H1 (cell line): ENCODE data around the gene HEXIM1. TPM values are rescaled to one million over a fixed set of nuclear protein-coding genes. Genes with fewer than 3 reads are reported as not detected.

Experiments
- CTCF ChIA-PET: fragments of 300-600 bp; sonication (Branson Sonifier 250); formaldehyde crosslinking; loops from one replicate; lab custom pipeline; 2021; ENCODE audit not compliant: partially characterized antibody; lab: Charles Lee
- POLR2A ChIA-PET: fragments of 300-600 bp; sonication (Branson Sonifier 250); formaldehyde crosslinking; loops from one replicate; lab custom pipeline; 2021; ENCODE audit warnings: inconsistent platforms; ENCODE audit not compliant: partially characterized antibody; lab: Charles Lee
- DNase-seq, 2 experiments: peaks; one replicate each; pipeline versions ENCODE4 v3.0.0 to v3.0.0-alpha.2; 2010 to 2022; ENCODE audit warnings: low spot score in 2 of 2, low read depth in 1 of 2, mixed read lengths in 1 of 2
- FAIRE-seq: peaks from 2 replicates; lab custom pipeline; 2011; peaks lifted over from hg19 to GRCh38; lab: Jason Lieb, UNC
- H2AFZ ChIP-seq: 2 replicates; pipeline ENCODE4 v1.8.1; 2012; ENCODE audit warnings: low read length, inconsistent platforms
- H2AK5ac ChIP-seq: 2 replicates; pipeline ENCODE4 v1.6.1; 2013; ENCODE audit warnings: low read depth, low read length
- H2BK120ac ChIP-seq: replicated peaks from 2 replicates; pipeline ENCODE3; 2013; ENCODE audit warnings: low read depth, low read length, inconsistent platforms
- H2BK12ac ChIP-seq: 2 replicates; pipeline ENCODE4 v1.6.1; 2013; ENCODE audit warnings: low read depth, low read length
- H2BK15ac ChIP-seq: 2 replicates; pipeline ENCODE4 v1.6.1; 2013; ENCODE audit warnings: low read length
- H2BK20ac ChIP-seq: 2 replicates; pipeline ENCODE4 v1.6.1; 2013; ENCODE audit warnings: low read length
- H2BK5ac ChIP-seq: 2 replicates; pipeline ENCODE4 v1.6.1; 2013; ENCODE audit warnings: low read depth, low read length
- H3K14ac ChIP-seq: 2 replicates; pipeline ENCODE4 v1.6.1; 2013; ENCODE audit warnings: inconsistent platforms; ENCODE audit not compliant: insufficient read length
- H3K18ac ChIP-seq: 2 replicates; pipeline ENCODE4 v1.6.1; 2013; ENCODE audit warnings: low read length; ENCODE audit errors: extremely low read depth
- H3K23ac ChIP-seq: 2 replicates; pipeline ENCODE4 v1.6.1; 2013; ENCODE audit warnings: inconsistent platforms; ENCODE audit not compliant: insufficient read length
- H3K23me2 ChIP-seq: 2 replicates; pipeline ENCODE4 v1.6.1; 2013; ENCODE audit warnings: low read depth, low read length
- H3K27ac ChIP-seq: 2 replicates; pipeline ENCODE4 v1.6.1; 2011; ENCODE audit warnings: low read depth, low read length, inconsistent platforms
- H3K27me3 ChIP-seq, 4 experiments: replicated peaks in 1 of 4; 1 replicate in 1 of 4; 2 replicates in 3 of 4; pipeline versions ENCODE4 v1.6.1 to v1.8.1; 2011 to 2013; ENCODE audit warnings: low read length in 3 of 4, mild to moderate bottlenecking in 3 of 4, inconsistent platforms in 2 of 4, mixed read lengths in 2 of 4, moderate library complexity in 1 of 4; ENCODE audit not compliant: control insufficient read depth in 3 of 4, insufficient read depth in 3 of 4; ENCODE audit errors: extremely low read depth in 1 of 4
- H3K36me3 ChIP-seq, 4 experiments: 2 replicates each; pipeline versions ENCODE4 v1.6.1 to v1.8.1; 2011 to 2013; ENCODE audit warnings: mild to moderate bottlenecking in 4 of 4, low read length in 3 of 4, moderate library complexity in 2 of 4, control low read depth in 1 of 4, inconsistent platforms in 1 of 4; ENCODE audit not compliant: insufficient read depth in 4 of 4, control insufficient read depth in 2 of 4
- H3K4ac ChIP-seq: replicated peaks from 2 replicates; pipeline ENCODE3; 2013; ENCODE audit warnings: low read length, low read depth, mixed read lengths, inconsistent platforms; ENCODE audit not compliant: insufficient read length
- H3K4me1 ChIP-seq, 4 experiments: replicated peaks in 1 of 4; 1 replicate in 1 of 4; 2 replicates in 3 of 4; pipeline versions ENCODE4 v1.6.1 to v1.8.1; 2011 to 2013; ENCODE audit warnings: low read length in 3 of 4, inconsistent platforms in 2 of 4, mixed read lengths in 1 of 4; ENCODE audit not compliant: insufficient read depth in 4 of 4, control insufficient read depth in 3 of 4
- H3K4me2 ChIP-seq, 2 experiments: 2 replicates each; pipeline versions ENCODE4 v1.6.1 to v1.8.1; 2011 to 2013; ENCODE audit warnings: low read depth in 2 of 2, low read length in 2 of 2, control low read depth in 1 of 2, inconsistent platforms in 1 of 2, mild to moderate bottlenecking in 1 of 2; ENCODE audit not compliant: insufficient read depth in 1 of 2
- H3K4me3 ChIP-seq, 4 experiments: fragments of 200-600, 300-600 bp in 1 of 4; sonication (generic), shearing (Covaris generic), sonication (Bioruptor Twin) in 1 of 4; 2 replicates each; pipeline versions ENCODE4 v1.5.1 to v1.8.1; 2011 to 2016; ENCODE audit warnings: low read length in 4 of 4, low read depth in 3 of 4, control low read depth in 2 of 4, inconsistent platforms in 2 of 4, mild to moderate bottlenecking in 2 of 4, mixed read lengths in 1 of 4, moderate library complexity in 1 of 4; ENCODE audit not compliant: insufficient read depth in 2 of 4; ENCODE audit errors: extremely low read depth in 1 of 4
- H3K56ac ChIP-seq: replicated peaks from 2 replicates; pipeline ENCODE3; 2013; ENCODE audit warnings: low read depth, mild to moderate bottlenecking, mixed read lengths, low read length, inconsistent platforms; ENCODE audit not compliant: insufficient read length
- H3K79me1 ChIP-seq: 2 replicates; pipeline ENCODE4 v1.6.1; 2013; ENCODE audit warnings: low read depth, low read length, control low read depth
- H3K79me2 ChIP-seq, 2 experiments: 2 replicates each; pipeline versions ENCODE4 v1.6.1 to v1.8.1; 2012 to 2013; ENCODE audit warnings: low read length in 2 of 2, mild to moderate bottlenecking in 2 of 2, inconsistent platforms in 1 of 2; ENCODE audit not compliant: insufficient read depth in 2 of 2, control insufficient read depth in 1 of 2
- H3K9ac ChIP-seq, 4 experiments: replicated peaks in 1 of 4; 1 replicate in 1 of 4; 2 replicates in 3 of 4; pipeline versions ENCODE4 v1.6.1 to v1.8.1; 2011 to 2013; ENCODE audit warnings: low read depth in 3 of 4, low read length in 3 of 4, control low read depth in 2 of 4, mild to moderate bottlenecking in 2 of 4, moderate library complexity in 2 of 4, inconsistent platforms in 1 of 4; ENCODE audit errors: extremely low read depth in 1 of 4
- H3K9me3 ChIP-seq, 2 experiments: 2 replicates each; pipeline versions ENCODE4 v1.6.1 to v1.8.1; 2012 to 2013; ENCODE audit warnings: mild to moderate bottlenecking in 2 of 2, moderate library complexity in 2 of 2, control low read depth in 1 of 2, inconsistent platforms in 1 of 2, low read depth in 1 of 2, low read length in 1 of 2, mixed read lengths in 1 of 2; ENCODE audit not compliant: insufficient read depth in 2 of 2
- H4K20me1 ChIP-seq, 2 experiments: replicated peaks in 1 of 2; 2 replicates each; pipeline versions ENCODE3 to v1.8.1; 2011 to 2013; ENCODE audit warnings: inconsistent platforms in 2 of 2, low read length in 2 of 2, mild to moderate bottlenecking in 1 of 2; ENCODE audit not compliant: insufficient read depth in 2 of 2, control insufficient read depth in 1 of 2
- H4K5ac ChIP-seq: 2 replicates; pipeline ENCODE4 v1.6.1; 2013; ENCODE audit warnings: low read length, low read depth, mixed read lengths, inconsistent platforms; ENCODE audit not compliant: insufficient read length
- H4K8ac ChIP-seq: 2 replicates; pipeline ENCODE4 v1.8.0; 2013; ENCODE audit warnings: mild to moderate bottlenecking, moderate library complexity, low read length, inconsistent platforms; ENCODE audit not compliant: insufficient read depth; ENCODE audit errors: extremely low read depth
- H4K91ac ChIP-seq: replicated peaks from 2 replicates; pipeline ENCODE3; 2013; ENCODE audit warnings: low read length, mixed read lengths, inconsistent platforms; ENCODE audit not compliant: insufficient read length
- CREB1 ChIP-seq: IDR thresholded peaks from 2 replicates; pipeline ENCODE4 v1.6.1; 2012; ENCODE audit warnings: inconsistent platforms
- GTF2F1 ChIP-seq: IDR thresholded peaks from 2 replicates; pipeline ENCODE4 v1.6.1; 2012; ENCODE audit warnings: low read depth, low read length, improper control_type of control experiment, borderline replicate concordance
- HDAC2 ChIP-seq, 2 experiments: fragments of 300-600 bp in 1 of 2; sonication (generic) in 1 of 2; IDR thresholded peaks; 2 replicates each; pipeline ENCODE4 v1.6.1; 2011 to 2012; ENCODE audit warnings: low read depth in 2 of 2, low read length in 2 of 2, mild to moderate bottlenecking in 2 of 2, moderate library complexity in 2 of 2, borderline replicate concordance in 1 of 2, inconsistent platforms in 1 of 2
- JUND ChIP-seq: IDR thresholded peaks from 2 replicates; pipeline ENCODE4 v1.6.1; 2011; ENCODE audit warnings: mild to moderate bottlenecking, improper control_type of control experiment, low read length
- KDM4A ChIP-seq: IDR thresholded peaks from one replicate; pipeline ENCODE4 v1.7.1; 2012; ENCODE audit warnings: low read depth, mild to moderate bottlenecking, moderate library complexity, low read length, inconsistent platforms; ENCODE audit not compliant: severe bottlenecking
- NANOG ChIP-seq: IDR thresholded peaks from 2 replicates; pipeline ENCODE4 v1.6.1; 2011; ENCODE audit warnings: low read length, low read depth, mild to moderate bottlenecking, inconsistent platforms; ENCODE audit not compliant: insufficient read depth, poor library complexity, severe bottlenecking
- POLR2A ChIP-seq, 2 experiments: IDR thresholded peaks; 1 replicate in 1 of 2; 2 replicates in 1 of 2; pipeline ENCODE4 v1.6.1; 2011; ENCODE audit warnings: low read depth in 2 of 2, low read length in 2 of 2, mild to moderate bottlenecking in 2 of 2; ENCODE audit errors: control extremely low read depth in 1 of 2
- POU5F1 ChIP-seq: IDR thresholded peaks from 2 replicates; pipeline ENCODE4 v1.6.1; 2011; ENCODE audit warnings: low read depth, mild to moderate bottlenecking, low read length, moderate library complexity
- RBBP5 ChIP-seq: IDR thresholded peaks from 2 replicates; pipeline ENCODE4 v1.7.1; 2012; ENCODE audit warnings: low read depth, mild to moderate bottlenecking, inconsistent platforms, low read length, moderate library complexity, borderline replicate concordance
- SP2 ChIP-seq: IDR thresholded peaks from 2 replicates; pipeline ENCODE4 v1.6.1; 2012; ENCODE audit warnings: mild to moderate bottlenecking, low read length, inconsistent platforms
- SP4 ChIP-seq: IDR thresholded peaks from 2 replicates; pipeline ENCODE4 v1.6.1; 2012; ENCODE audit warnings: low read length, inconsistent platforms
- SUZ12 ChIP-seq: fragments of 200-600 bp; sonication (generic); IDR thresholded peaks from 2 replicates; pipeline ENCODE4 v1.6.1; 2012; ENCODE audit warnings: mild to moderate bottlenecking, inconsistent platforms, low read length, moderate library complexity, mixed read lengths
- WGBS, 2 experiments: shearing (Covaris generic) in 1 of 2; methylation state at CpG; one replicate each; pipeline versions ENCODE4 v1.1.6 to v1.1.7; 2013 to 2015; ENCODE audit warnings: low lambda C conversion rate in 2 of 2, mixed read lengths in 2 of 2, inconsistent platforms in 1 of 2, low coverage in 1 of 2, missing lambda C conversion rate in 1 of 2; ENCODE audit not compliant: insufficient replicate concordance in 2 of 2, insufficient coverage in 1 of 2, insufficient read length in 1 of 2; ENCODE audit errors: extremely low coverage in 1 of 2, missing lambda C conversion rate in 1 of 2; 5-methylcytosine and 5-hydroxymethylcytosine counted together
- polyA plus RNA-seq, 7 experiments: library from polyadenylated mRNA; depleted of rRNA in 3 of 7; stranded (reverse) in 5 of 7; unstranded in 2 of 7; fragments of >200 nt in 5 of 7; fragments of 200-250 nt in 2 of 7; gene quantifications; 1 replicate in 5 of 7; 2 replicates in 1 of 7; 4 replicates in 1 of 7; pipeline versions ENCODE4 v1.2.1 to v1.2.3, GENCODE V29; 2011 to 2013; ENCODE audit warnings: missing spikeins in 2 of 7, mixed read lengths in 2 of 7
- total RNA-seq: library from RNA; stranded (reverse); fragmentation: NEBNext Ultra II Directional; extraction: Animal tissue kit (Norgen Biotek cat#: 25700); gene quantifications from 2 replicates; pipeline ENCODE4 v1.2.1, GENCODE V29; 2021

HEXIM1 gene
- total and polyA plus RNA-seq, 2 of the 8 experiments (the other 6 are each of a cell fraction or from before 2014, with no cell fraction given) = 9.1 to 38.3 TPM

DNA sequence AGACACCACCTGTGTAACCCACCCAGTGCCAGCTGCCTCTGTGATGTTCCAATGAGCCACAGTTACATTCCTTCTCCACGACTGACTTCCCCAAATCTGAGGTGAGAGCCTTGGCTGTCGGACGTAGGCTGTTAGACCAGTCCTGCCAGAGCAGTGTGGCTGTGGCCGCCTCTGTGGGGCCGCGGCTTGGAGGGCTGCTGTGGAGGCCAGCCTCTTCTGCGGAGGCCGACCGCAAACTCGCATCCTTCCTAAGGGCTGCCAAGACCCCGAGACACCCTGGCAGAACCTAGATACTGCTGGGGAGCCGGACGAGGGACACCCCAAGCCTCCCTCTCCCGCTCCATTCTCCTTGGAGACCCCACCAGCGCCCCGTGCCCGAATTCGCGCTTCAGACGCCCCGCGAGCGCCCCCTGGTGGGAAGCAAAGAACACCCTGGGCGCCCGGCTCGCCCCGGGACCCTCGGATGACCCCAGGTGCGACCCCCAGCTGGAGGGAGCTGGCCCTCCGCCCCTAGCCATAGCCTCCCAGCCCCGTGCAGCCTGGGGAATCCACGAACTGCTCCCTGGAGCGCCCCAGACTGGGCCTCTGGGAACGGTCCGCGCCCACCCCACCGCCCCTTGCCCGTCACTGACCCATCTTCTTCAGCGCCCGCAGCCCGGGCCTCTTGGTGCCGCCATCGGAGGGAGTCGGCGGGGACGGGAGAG lies 16.5 kb upstream of the HEXIM1 start:
- H3K56ac ChIP-seq = no peak overlapping the region
- no peak overlapping the region for H3K14ac ChIP-seq
- no peak overlapping the region for H2AK5ac ChIP-seq
- FAIRE-seq (no peak), DNase-seq (peak in 1 of 2 experiments; percentile 93)
- H4K5ac ChIP-seq = no peak overlapping the region
- ChIA-PET CTCF (interaction anchor here (0.6 to 11.7 kb wide), 13 partner anchors 10 to 209 kb away, joined by 3 to 156 read pairs (median 8); partner anchors contain the start of gene HEXIM1), POLR2A (interaction anchor here (1.1 to 15.8 kb wide), 3 partner anchors 17 to 80 kb away, joined by 3 to 185 read pairs (median 5); partner anchors contain the start of genes HEXIM1 and HEXIM2)
- no peak overlapping the region for H4K91ac ChIP-seq
- H3K27ac ChIP-seq = no peak overlapping the region
- no peak overlapping the region for H2AFZ ChIP-seq
- H3K4me1 ChIP-seq = peaks cover 0 to 20% (median 10%) of the 10 kb centered on the region in 4 experiments; a peak in 5 of 7 replicates
- H3K18ac ChIP-seq = no peak overlapping the region
- H3K4me2 ChIP-seq = peak overlapping the region; percentile 55 to 56
- peak overlapping the region; percentile 79; the same call in 1 of the 2 replicates for H4K8ac ChIP-seq
- H2BK20ac ChIP-seq = no peak overlapping the region
- 28% methylated on average over 29 of the region's 46 CpGs; no CpG with 5 or more reads in 1 of the 2 experiments for WGBS, 2 experiments
- H3K27me3 ChIP-seq = no peaks in the 10 kb centered on the region
- no peaks in the 10 kb centered on the region for H3K79me2 ChIP-seq
- H3K23me2 ChIP-seq = peaks cover 8% of the 10 kb centered on the region
- H3K36me3 ChIP-seq = no peaks in the 10 kb centered on the region
- no peaks in the 10 kb centered on the region for H3K9me3 ChIP-seq
- H4K20me1 ChIP-seq = peaks cover 5 to 13% of the 10 kb centered on the region in 2 experiments
- H2BK15ac ChIP-seq = no peak overlapping the region
- peak overlapping the region in 1 of 4 experiments; percentile 71; a peak in 2 of 7 replicates for H3K9ac ChIP-seq
- H3K23ac ChIP-seq = no peak overlapping the region
- H3K79me1 ChIP-seq = no peaks in the 10 kb centered on the region
- H2BK120ac ChIP-seq = no peak overlapping the region
- 0 out of 2 replicates have a peak overlapping the region, but pooled peaks have one; percentile 2 for H2BK12ac ChIP-seq
- no peak overlapping the region for H2BK5ac ChIP-seq
- peak overlapping the region; percentile 40 to 81 (median 58) for H3K4me3 ChIP-seq
- no peak overlapping the region for H3K4ac ChIP-seq
- 0 out of 4 replicates have a peak, but pooled peaks of 1 of the 2 experiments have one; percentile 50 for TF ChIP-seq HDAC2 (IDR thresholded peaks at IDR 0.05; ENCODE audit: borderline replicate concordance in 1 of 2, low read depth in 2 of 2, low read length in 2 of 2)
- TF ChIP-seq SP4 = no peak
- no peak for TF ChIP-seq GTF2F1
- no peak; the same call in 1 of the 2 replicates for TF ChIP-seq CREB1
- TF ChIP-seq RBBP5 = no peak
- peak; percentile 52 for TF ChIP-seq KDM4A
- no peak for TF ChIP-seq POU5F1
- no peak for TF ChIP-seq POLR2A (IDR thresholded peaks at IDR 0.05; ENCODE audit: control extremely low read depth in 1 of 2, low read depth in 2 of 2, low read length in 2 of 2)
- TF ChIP-seq JUND = no peak
- no peak for TF ChIP-seq SUZ12
- no peak for TF ChIP-seq SP2
- no peak for TF ChIP-seq NANOG
